IMR-90 (cell line): Measurements from ENCODE around the gene NLGN2.

Experiments used
- RAD21 ChIP-seq: IDR thresholded peaks from 2 replicates; pipeline ENCODE4 v1.6.1; 2012; ENCODE audit warnings: low read length, improper control_type of control experiment
- RCOR1 ChIP-seq: IDR thresholded peaks from 2 replicates; pipeline ENCODE4 v1.6.1; 2012; ENCODE audit warnings: mild to moderate bottlenecking, low read length, improper control_type of control experiment; ENCODE audit not compliant: insufficient replicate concordance
- TF ChIP-seq, protein P1 (sequence below): conservative IDR thresholded peaks from 2 replicates; pipeline ENCODE4 v1.5.1; 2012; ENCODE audit warnings: mild to moderate bottlenecking, low read depth, low read length, improper control_type of control experiment
- TF ChIP-seq, protein P2 (sequence below): fragments of 150-350 bp; IDR thresholded peaks from 2 replicates; pipeline ENCODE4 v1.6.1; 2017; ENCODE audit warnings: mild to moderate bottlenecking, antibody characterized with exemption, low read length, low read depth

DNA sequence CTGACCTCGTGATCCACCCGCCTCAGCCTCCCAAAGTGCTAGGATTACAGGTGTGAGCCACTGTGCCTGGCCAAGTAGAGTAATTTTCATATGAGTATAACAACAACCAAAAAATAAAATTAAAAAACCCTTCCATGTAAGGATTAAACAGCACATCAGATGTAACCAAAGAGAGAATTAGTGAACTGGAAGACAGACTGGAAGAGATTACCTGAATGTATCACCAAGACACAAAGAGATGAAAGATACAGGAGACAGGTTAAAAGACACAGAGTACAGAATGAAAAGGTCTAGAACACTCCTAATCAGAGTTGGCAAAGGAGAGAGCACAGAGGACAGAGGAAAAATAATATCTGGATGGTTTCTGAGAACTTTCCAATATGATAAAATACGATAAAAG is 28.5 kb upstream of the NLGN2 start:
- TF ChIP-seq, protein P1, sequence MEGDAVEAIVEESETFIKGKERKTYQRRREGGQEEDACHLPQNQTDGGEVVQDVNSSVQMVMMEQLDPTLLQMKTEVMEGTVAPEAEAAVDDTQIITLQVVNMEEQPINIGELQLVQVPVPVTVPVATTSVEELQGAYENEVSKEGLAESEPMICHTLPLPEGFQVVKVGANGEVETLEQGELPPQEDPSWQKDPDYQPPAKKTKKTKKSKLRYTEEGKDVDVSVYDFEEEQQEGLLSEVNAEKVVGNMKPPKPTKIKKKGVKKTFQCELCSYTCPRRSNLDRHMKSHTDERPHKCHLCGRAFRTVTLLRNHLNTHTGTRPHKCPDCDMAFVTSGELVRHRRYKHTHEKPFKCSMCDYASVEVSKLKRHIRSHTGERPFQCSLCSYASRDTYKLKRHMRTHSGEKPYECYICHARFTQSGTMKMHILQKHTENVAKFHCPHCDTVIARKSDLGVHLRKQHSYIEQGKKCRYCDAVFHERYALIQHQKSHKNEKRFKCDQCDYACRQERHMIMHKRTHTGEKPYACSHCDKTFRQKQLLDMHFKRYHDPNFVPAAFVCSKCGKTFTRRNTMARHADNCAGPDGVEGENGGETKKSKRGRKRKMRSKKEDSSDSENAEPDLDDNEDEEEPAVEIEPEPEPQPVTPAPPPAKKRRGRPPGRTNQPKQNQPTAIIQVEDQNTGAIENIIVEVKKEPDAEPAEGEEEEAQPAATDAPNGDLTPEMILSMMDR: no peak
- no peak for TF ChIP-seq RAD21
- no peak for TF ChIP-seq RCOR1
- TF ChIP-seq, protein P2, sequence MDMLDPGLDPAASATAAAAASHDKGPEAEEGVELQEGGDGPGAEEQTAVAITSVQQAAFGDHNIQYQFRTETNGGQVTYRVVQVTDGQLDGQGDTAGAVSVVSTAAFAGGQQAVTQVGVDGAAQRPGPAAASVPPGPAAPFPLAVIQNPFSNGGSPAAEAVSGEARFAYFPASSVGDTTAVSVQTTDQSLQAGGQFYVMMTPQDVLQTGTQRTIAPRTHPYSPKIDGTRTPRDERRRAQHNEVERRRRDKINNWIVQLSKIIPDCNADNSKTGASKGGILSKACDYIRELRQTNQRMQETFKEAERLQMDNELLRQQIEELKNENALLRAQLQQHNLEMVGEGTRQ: no peak
